HCT116 (cell line): ENCODE measurements around the gene PPM1B. TPM values are rescaled to one million over a fixed set of nuclear protein-coding genes. Genes with fewer than 3 reads are reported as not detected.

Experiments used
- ATAC-seq: fragments of 200-7000 bp; cut with Tn5 transposase; 2 replicates; pipeline ENCODE4 v1.9.1; 2020; ENCODE audit warnings: mild to moderate bottlenecking, moderate library complexity
- BruUV-seq: library from RNA; stranded (reverse); fragments of 400-500 nt; replicated peaks from 2 replicates; lab custom pipeline; 2021; lab: Mats Ljungman, UMichigan
- CTCF ChIA-PET: fragments of 300-600 bp; sonication (Branson Sonifier 250); formaldehyde crosslinking; loops from one replicate; lab custom pipeline; 2021; ENCODE audit warnings: antibody characterized with exemption; lab: Charles Lee
- POLR2A ChIA-PET: fragments of 300-600, 350-600 bp; sonication (Branson Sonifier 250); formaldehyde crosslinking; loops from one replicate; lab custom pipeline; 2021; ENCODE audit warnings: antibody characterized with exemption; lab: Charles Lee
- RAD21 ChIA-PET, 2 experiments: fragments of 300-600 bp; sonication (Branson Sonifier 250); formaldehyde crosslinking; loops; one replicate each; lab custom pipeline; 2023; ENCODE audit warnings: low total read pairs in 2 of 2; ENCODE audit not compliant: uncharacterized antibody in 2 of 2, unreplicated experiment in 2 of 2, low non-redundant PET in 1 of 2; lab: Charles Lee
- DNase-seq: peaks from one replicate; pipeline ENCODE4 v3.0.0-alpha.2; 2010; ENCODE audit warnings: low read depth, low spot score
- H2AFZ ChIP-seq: fragments of 200-600 bp; shearing (Covaris generic), sonication (generic); 2 replicates; pipeline ENCODE4 v1.6.1; 2017; ENCODE audit warnings: low read depth, mixed run types, mixed read lengths, antibody characterized with exemption, low read length; ENCODE audit not compliant: poor library complexity, severe bottlenecking
- H3K27ac ChIP-seq: 2 replicates; pipeline ENCODE4 v1.5.1; 2012; ENCODE audit warnings: low read depth, low read length
- H3K27me3 ChIP-seq: fragments of 200-600 bp; sonication (generic); 2 replicates; pipeline ENCODE4 v1.6.1; 2016; ENCODE audit warnings: mixed run types, low read length, mixed read lengths; ENCODE audit not compliant: insufficient read depth
- H3K36me3 ChIP-seq, 2 experiments: fragments of 200-500 bp in 1 of 2; fragments of 200-600 bp in 1 of 2; sonication (Bioruptor generic) in 1 of 2; sonication (generic) in 1 of 2; 2 replicates each; pipeline versions ENCODE4 v1.5.1 to v1.6.1; 2014 to 2016; ENCODE audit warnings: low read length in 2 of 2, inconsistent platforms in 1 of 2, mixed read lengths in 1 of 2, mixed run types in 1 of 2; ENCODE audit not compliant: insufficient read depth in 2 of 2, control insufficient read depth in 1 of 2
- H3K4me1 ChIP-seq, 2 experiments: fragments of 200-600 bp in 1 of 2; sonication (generic) in 1 of 2; 2 replicates each; pipeline versions ENCODE4 v1.5.1 to v1.6.1; 2012 to 2017; ENCODE audit warnings: low read length in 2 of 2, inconsistent platforms in 1 of 2, mild to moderate bottlenecking in 1 of 2, mixed read lengths in 1 of 2, mixed run types in 1 of 2, moderate library complexity in 1 of 2; ENCODE audit not compliant: insufficient read depth in 2 of 2, control insufficient read depth in 1 of 2
- H3K4me2 ChIP-seq: fragments of 200-600 bp; sonication (generic); 2 replicates; pipeline ENCODE4 v1.6.1; 2017; ENCODE audit warnings: mixed run types, low read length, mixed read lengths
- H3K4me3 ChIP-seq, 2 experiments: fragments of 200-600 bp in 1 of 2; sonication (generic) in 1 of 2; replicated peaks in 1 of 2; 2 replicates each; pipeline ENCODE4 v1.5.1; 2011 to 2016; ENCODE audit warnings: low read length in 2 of 2, control low read depth in 1 of 2, low read depth in 1 of 2, mild to moderate bottlenecking in 1 of 2, mixed read lengths in 1 of 2, mixed run types in 1 of 2
- H3K79me2 ChIP-seq: fragments of 200-600 bp; sonication (generic); 2 replicates; pipeline ENCODE4 v1.6.1; 2017; ENCODE audit warnings: mild to moderate bottlenecking, mixed run types, low read length, moderate library complexity, mixed read lengths; ENCODE audit not compliant: insufficient read depth
- H3K9ac ChIP-seq: fragments of 200-600 bp; sonication (generic); 2 replicates; pipeline ENCODE4 v1.6.1; 2016; ENCODE audit warnings: low read length, mixed read lengths
- H3K9me2 ChIP-seq: fragments of 200-600 bp; sonication (generic), shearing (Covaris generic); 2 replicates; pipeline ENCODE4 v1.6.1; 2017; ENCODE audit warnings: mixed run types, mild to moderate bottlenecking, moderate library complexity; ENCODE audit not compliant: insufficient read depth
- H3K9me3 ChIP-seq, 2 experiments: fragments of 200-500 bp in 1 of 2; fragments of 200-600 bp in 1 of 2; sonication (Bioruptor generic) in 1 of 2; sonication (generic) in 1 of 2; 2 replicates each; pipeline ENCODE4 v1.6.1; 2014 to 2017; ENCODE audit warnings: low read length in 2 of 2, mixed read lengths in 2 of 2, inconsistent platforms in 1 of 2, low read depth in 1 of 2, mild to moderate bottlenecking in 1 of 2, mixed run types in 1 of 2, moderate library complexity in 1 of 2; ENCODE audit not compliant: control insufficient read depth in 1 of 2, insufficient read depth in 1 of 2
- H4K20me1 ChIP-seq: fragments of 200-600 bp; sonication (generic), shearing (Covaris generic); 2 replicates; pipeline ENCODE4 v1.6.1; 2017; ENCODE audit warnings: mixed run types, mild to moderate bottlenecking, moderate library complexity; ENCODE audit not compliant: insufficient read depth
- EGR1 ChIP-seq: IDR thresholded peaks from 2 replicates; pipeline ENCODE4 v1.6.1; 2012; ENCODE audit warnings: low read depth
- ELF1 ChIP-seq: IDR thresholded peaks from 2 replicates; pipeline ENCODE4 v1.6.1; 2012; ENCODE audit warnings: low read depth, borderline replicate concordance
- EZH2 ChIP-seq: fragments of 200-600 bp; sonication (generic); IDR thresholded peaks from 2 replicates; pipeline ENCODE4 v1.6.1; 2017; ENCODE audit warnings: antibody characterized with exemption, mixed run types
- JUND ChIP-seq: IDR thresholded peaks from 2 replicates; pipeline ENCODE4 v1.6.1; 2012
- POLR2A ChIP-seq: IDR thresholded peaks from 2 replicates; pipeline ENCODE4 v1.7.0; 2011; ENCODE audit warnings: borderline replicate concordance; ENCODE audit not compliant: insufficient read depth, insufficient read length; ENCODE audit errors: extremely low read depth
- POLR2AphosphoS5 ChIP-seq: IDR thresholded peaks from 2 replicates; pipeline ENCODE4 v1.6.1; 2011; ENCODE audit warnings: mild to moderate bottlenecking, low read depth, low read length, moderate library complexity
- RAD21 ChIP-seq: IDR thresholded peaks from 2 replicates; pipeline ENCODE4 v1.6.1; 2012; ENCODE audit warnings: low read depth, mild to moderate bottlenecking
- SIN3A ChIP-seq: IDR thresholded peaks from 2 replicates; pipeline ENCODE4 v1.6.1; 2012; ENCODE audit warnings: low read depth
- SRF ChIP-seq: IDR thresholded peaks from 2 replicates; pipeline ENCODE4 v1.6.1; 2012; ENCODE audit warnings: low read depth
- TCF7L2 ChIP-seq: IDR thresholded peaks from 2 replicates; pipeline ENCODE4 v1.7.0; 2011; ENCODE audit warnings: borderline replicate concordance, inconsistent platforms; ENCODE audit not compliant: insufficient read depth, insufficient read length; ENCODE audit errors: extremely low read depth
- ZFX ChIP-seq: fragments of 450-650 bp; IDR thresholded peaks from 2 replicates; pipeline ENCODE4 v1.6.1; 2017
- intact Hi-C: fragments of 100-400 bp; cut with micrococcal nuclease; formaldehyde crosslinking; loops from 2 replicates; pipeline ENCODE4 v1.10.0; 2022
- total RNA-seq: library from RNA; stranded (reverse); gene quantifications from one replicate; pipeline ENCODE4 v1.2.1, GENCODE V29; 2021; ENCODE audit not compliant: unreplicated experiment
- TF ChIP-seq, protein P1 (sequence below): IDR thresholded peaks from 2 replicates; pipeline ENCODE4 v1.6.1; 2012
- TF ChIP-seq, protein P2 (sequence below), 3 experiments: fragments of 200-600 bp in 1 of 3; sonication (generic) in 1 of 3; IDR thresholded peaks in 2 of 3; conservative IDR thresholded peaks in 1 of 3; 2 replicates each; pipeline ENCODE4 v1.5.1; 2012 to 2017; ENCODE audit warnings: low read depth in 2 of 3, low read length in 2 of 3, antibody characterized with exemption in 1 of 3, borderline replicate concordance in 1 of 3, control low read depth in 1 of 3, mild to moderate bottlenecking in 1 of 3, mixed read lengths in 1 of 3, mixed run types in 1 of 3, moderate library complexity in 1 of 3; ENCODE audit not compliant: insufficient read depth in 1 of 3
- TF ChIP-seq, protein P3 (sequence below): IDR thresholded peaks from 2 replicates; pipeline ENCODE4 v1.6.1; 2011; ENCODE audit warnings: mild to moderate bottlenecking, low read length, moderate library complexity; ENCODE audit not compliant: insufficient replicate concordance; ENCODE audit errors: extremely low read depth
- TF ChIP-seq, protein P4 (sequence below): IDR thresholded peaks from 2 replicates; pipeline ENCODE4 v1.6.1; 2012; ENCODE audit warnings: low read depth

PPM1B gene
- total RNA-seq, 1 experiment from 2014 or later: 36.9 TPM

DNA sequence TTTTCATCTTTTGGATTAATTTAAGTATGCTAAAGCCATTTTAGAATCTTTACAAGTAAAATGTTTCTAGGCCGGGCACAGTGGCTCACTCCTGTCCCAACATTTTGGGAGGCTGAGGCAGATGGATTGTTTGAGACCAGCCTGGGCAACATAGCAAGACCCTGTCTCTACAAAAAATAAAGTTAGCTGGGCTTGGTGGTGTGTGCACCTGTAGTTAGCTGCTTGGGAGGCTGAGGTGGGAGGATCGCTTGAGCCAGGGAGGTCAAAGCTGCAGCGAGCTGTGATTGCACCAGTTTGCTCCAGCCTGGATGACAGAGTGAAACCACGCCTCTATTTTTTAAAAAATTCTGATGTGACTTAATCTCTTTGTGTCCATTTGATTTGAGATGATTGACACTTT, 3.9 kb downstream of the PPM1B start (continued):
- TF ChIP-seq ELF1 (no peak), EGR1 (no peak), POLR2AphosphoS5 (no peak), TCF7L2 (no peak), SIN3A (no peak)
- TF ChIP-seq, protein P1, sequence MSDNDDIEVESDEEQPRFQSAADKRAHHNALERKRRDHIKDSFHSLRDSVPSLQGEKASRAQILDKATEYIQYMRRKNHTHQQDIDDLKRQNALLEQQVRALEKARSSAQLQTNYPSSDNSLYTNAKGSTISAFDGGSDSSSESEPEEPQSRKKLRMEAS: no peak
- TF ChIP-seq, protein P2, sequence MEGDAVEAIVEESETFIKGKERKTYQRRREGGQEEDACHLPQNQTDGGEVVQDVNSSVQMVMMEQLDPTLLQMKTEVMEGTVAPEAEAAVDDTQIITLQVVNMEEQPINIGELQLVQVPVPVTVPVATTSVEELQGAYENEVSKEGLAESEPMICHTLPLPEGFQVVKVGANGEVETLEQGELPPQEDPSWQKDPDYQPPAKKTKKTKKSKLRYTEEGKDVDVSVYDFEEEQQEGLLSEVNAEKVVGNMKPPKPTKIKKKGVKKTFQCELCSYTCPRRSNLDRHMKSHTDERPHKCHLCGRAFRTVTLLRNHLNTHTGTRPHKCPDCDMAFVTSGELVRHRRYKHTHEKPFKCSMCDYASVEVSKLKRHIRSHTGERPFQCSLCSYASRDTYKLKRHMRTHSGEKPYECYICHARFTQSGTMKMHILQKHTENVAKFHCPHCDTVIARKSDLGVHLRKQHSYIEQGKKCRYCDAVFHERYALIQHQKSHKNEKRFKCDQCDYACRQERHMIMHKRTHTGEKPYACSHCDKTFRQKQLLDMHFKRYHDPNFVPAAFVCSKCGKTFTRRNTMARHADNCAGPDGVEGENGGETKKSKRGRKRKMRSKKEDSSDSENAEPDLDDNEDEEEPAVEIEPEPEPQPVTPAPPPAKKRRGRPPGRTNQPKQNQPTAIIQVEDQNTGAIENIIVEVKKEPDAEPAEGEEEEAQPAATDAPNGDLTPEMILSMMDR (IDR thresholded peaks at IDR 0.05 in 2 of 3, conservative IDR thresholded peaks at IDR 0.05 in 1 of 3; ENCODE audit: borderline replicate concordance in 1 of 3, insufficient read depth in 1 of 3, low read depth in 2 of 3, low read length in 2 of 3): no peak

DNA sequence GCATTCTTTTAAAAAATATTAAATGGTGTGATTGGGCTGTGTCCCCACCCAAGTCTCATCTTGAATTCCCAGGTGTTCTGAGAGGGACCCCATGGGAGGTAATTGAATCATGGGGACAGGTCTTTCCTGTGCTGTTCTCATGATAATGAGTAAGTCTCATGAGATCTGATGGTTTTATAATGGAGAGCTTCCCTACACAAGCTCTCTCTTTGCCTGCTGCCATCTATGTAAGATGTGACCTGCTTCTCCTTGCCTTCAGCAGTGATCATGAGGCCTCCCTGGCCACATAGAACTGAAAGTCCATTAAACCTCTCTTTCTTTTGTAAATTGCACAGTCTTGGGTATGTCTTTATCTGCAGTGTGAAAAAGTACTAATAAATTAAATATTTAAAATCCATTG, 10.3 kb downstream of the PPM1B start:
- no peak for TF ChIP-seq ELF1
- TF ChIP-seq TCF7L2: no peak
- TF ChIP-seq, protein P3, sequence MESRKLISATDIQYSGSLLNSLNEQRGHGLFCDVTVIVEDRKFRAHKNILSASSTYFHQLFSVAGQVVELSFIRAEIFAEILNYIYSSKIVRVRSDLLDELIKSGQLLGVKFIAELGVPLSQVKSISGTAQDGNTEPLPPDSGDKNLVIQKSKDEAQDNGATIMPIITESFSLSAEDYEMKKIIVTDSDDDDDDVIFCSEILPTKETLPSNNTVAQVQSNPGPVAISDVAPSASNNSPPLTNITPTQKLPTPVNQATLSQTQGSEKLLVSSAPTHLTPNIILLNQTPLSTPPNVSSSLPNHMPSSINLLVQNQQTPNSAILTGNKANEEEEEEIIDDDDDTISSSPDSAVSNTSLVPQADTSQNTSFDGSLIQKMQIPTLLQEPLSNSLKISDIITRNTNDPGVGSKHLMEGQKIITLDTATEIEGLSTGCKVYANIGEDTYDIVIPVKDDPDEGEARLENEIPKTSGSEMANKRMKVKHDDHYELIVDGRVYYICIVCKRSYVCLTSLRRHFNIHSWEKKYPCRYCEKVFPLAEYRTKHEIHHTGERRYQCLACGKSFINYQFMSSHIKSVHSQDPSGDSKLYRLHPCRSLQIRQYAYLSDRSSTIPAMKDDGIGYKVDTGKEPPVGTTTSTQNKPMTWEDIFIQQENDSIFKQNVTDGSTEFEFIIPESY: no peak
- TF ChIP-seq EGR1: no peak
- TF ChIP-seq, protein P4, sequence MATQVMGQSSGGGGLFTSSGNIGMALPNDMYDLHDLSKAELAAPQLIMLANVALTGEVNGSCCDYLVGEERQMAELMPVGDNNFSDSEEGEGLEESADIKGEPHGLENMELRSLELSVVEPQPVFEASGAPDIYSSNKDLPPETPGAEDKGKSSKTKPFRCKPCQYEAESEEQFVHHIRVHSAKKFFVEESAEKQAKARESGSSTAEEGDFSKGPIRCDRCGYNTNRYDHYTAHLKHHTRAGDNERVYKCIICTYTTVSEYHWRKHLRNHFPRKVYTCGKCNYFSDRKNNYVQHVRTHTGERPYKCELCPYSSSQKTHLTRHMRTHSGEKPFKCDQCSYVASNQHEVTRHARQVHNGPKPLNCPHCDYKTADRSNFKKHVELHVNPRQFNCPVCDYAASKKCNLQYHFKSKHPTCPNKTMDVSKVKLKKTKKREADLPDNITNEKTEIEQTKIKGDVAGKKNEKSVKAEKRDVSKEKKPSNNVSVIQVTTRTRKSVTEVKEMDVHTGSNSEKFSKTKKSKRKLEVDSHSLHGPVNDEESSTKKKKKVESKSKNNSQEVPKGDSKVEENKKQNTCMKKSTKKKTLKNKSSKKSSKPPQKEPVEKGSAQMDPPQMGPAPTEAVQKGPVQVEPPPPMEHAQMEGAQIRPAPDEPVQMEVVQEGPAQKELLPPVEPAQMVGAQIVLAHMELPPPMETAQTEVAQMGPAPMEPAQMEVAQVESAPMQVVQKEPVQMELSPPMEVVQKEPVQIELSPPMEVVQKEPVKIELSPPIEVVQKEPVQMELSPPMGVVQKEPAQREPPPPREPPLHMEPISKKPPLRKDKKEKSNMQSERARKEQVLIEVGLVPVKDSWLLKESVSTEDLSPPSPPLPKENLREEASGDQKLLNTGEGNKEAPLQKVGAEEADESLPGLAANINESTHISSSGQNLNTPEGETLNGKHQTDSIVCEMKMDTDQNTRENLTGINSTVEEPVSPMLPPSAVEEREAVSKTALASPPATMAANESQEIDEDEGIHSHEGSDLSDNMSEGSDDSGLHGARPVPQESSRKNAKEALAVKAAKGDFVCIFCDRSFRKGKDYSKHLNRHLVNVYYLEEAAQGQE: no peak
- TF ChIP-seq EZH2: no peak
- TF ChIP-seq ZFX: no peak
- TF ChIP-seq SRF: no peak
- no peak for TF ChIP-seq JUND
- TF ChIP-seq POLR2A: no peak
- TF ChIP-seq RAD21: no peak

More for the DNA sequence above, 10.3 kb downstream of the PPM1B start:
- Histone ChIP-seq H4K20me1 (no peaks in the 10 kb centered on the region), H3K4me3 (no peak overlapping the region), H3K79me2 (peaks cover 75% of the 10 kb centered on the region), H2AFZ (no peak overlapping the region), H3K4me2 (no peak overlapping the region), H3K36me3 (no peaks in the 10 kb centered on the region), H3K4me1 (peaks cover 0 to 9% of the 10 kb centered on the region in 2 experiments; a peak in 2 of 4 replicates), H3K9ac (no peak overlapping the region), H3K27me3 (no peaks in the 10 kb centered on the region), H3K9me2 (no peaks in the 10 kb centered on the region), H3K27ac (no peak overlapping the region), H3K9me3 (no peaks in the 10 kb centered on the region)
- ChIA-PET POLR2A (no interaction called here), CTCF (no interaction called here), RAD21 (no interaction called here)
- ATAC-seq (no peak), DNase-seq (no peak)
- BruUV-seq: no TSS peak
- intact Hi-C loops: no loop called here
